ENCODE data around the gene ZBTB40.

Gene ZBTB40

GRCh38 chr1:22451702-22452480 lies at the start of gene ZBTB40 (continued):
- TF ChIP-seq CTCF (tag by site-specific recombination; IDR thresholded peaks at IDR 0.05) (peak; percentile 39), BCL6B (tag by site-specific recombination; IDR thresholded peaks at IDR 0.05) (no peak), ZSCAN18 (tag by site-specific recombination; IDR thresholded peaks at IDR 0.05) (no peak; the same call in 1 of the 2 replicates), ZNF169 (tag by site-specific recombination; IDR thresholded peaks at IDR 0.05) (no peak), OVOL3 (tag by site-specific recombination; IDR thresholded peaks at IDR 0.05) (peak; percentile 65; the same call in 1 of the 2 replicates), ZFP41 (tag by site-specific recombination; IDR thresholded peaks at IDR 0.05; ENCODE audit: borderline replicate concordance) (no peak), AEBP2 (tag by site-specific recombination; IDR thresholded peaks at IDR 0.05; ENCODE audit: borderline replicate concordance) (no peak), PATZ1 (tag by site-specific recombination; IDR thresholded peaks at IDR 0.05) (peak; percentile 96), ZNF48 (tag by site-specific recombination; IDR thresholded peaks at IDR 0.05) (no peak), MYNN (tag by site-specific recombination; IDR thresholded peaks at IDR 0.05; ENCODE audit: borderline replicate concordance) (peak; percentile 81), ZNF626 (tag by site-specific recombination; IDR thresholded peaks at IDR 0.05) (no peak), ZBTB44 (tag by site-specific recombination; IDR thresholded peaks at IDR 0.05) (peak; percentile 72; the same call in 1 of the 2 replicates), ZNF394 (tag by site-specific recombination; IDR thresholded peaks at IDR 0.05; ENCODE audit: borderline replicate concordance) (peak; percentile 53; the same call in 1 of the 2 replicates), ZNF16 (tag by site-specific recombination; IDR thresholded peaks at IDR 0.05; ENCODE audit: low read depth) (no peak), ZNF18 (tag by site-specific recombination; IDR thresholded peaks at IDR 0.05) (0 out of 2 replicates have a peak, but pooled peaks have one; percentile 74), TSHZ1 (tag by site-specific recombination; IDR thresholded peaks at IDR 0.05; ENCODE audit: borderline replicate concordance) (peak; percentile 87; the same call in 1 of the 2 replicates), ZBTB1 (tag by site-specific recombination; IDR thresholded peaks at IDR 0.05) (peak; percentile 14; the same call in 1 of the 2 replicates), ZNF501 (tag by site-specific recombination; IDR thresholded peaks at IDR 0.05) (peak; percentile 91), ZFHX2 (tag by site-specific recombination; conservative IDR thresholded peaks at IDR 0.05) (peak; percentile 88), ZNF776 (tag by site-specific recombination; IDR thresholded peaks at IDR 0.05; ENCODE audit: borderline replicate concordance) (no peak)
